GM23338 (cell line): Measurements from ENCODE around the gene CDC25B. TPM values are rescaled to one million over a fixed set of nuclear protein-coding genes. Genes with fewer than 3 reads are reported as not detected.
A peak's percentile ranks its signal among the peaks of the same experiment; 100 is the strongest.

Experiments
- ATAC-seq: fragments of 200-7000 bp; cut with Tn5 transposase; 3 replicates; pipeline ENCODE4 v1.9.1; 2020
- DNase-seq: peaks from one replicate; pipeline ENCODE4 v3.0.0-alpha.2; 2015; ENCODE audit warnings: low spot score
- H2AFZ ChIP-seq: fragments of 200-600 bp; sonication (generic); 2 replicates; pipeline ENCODE4 v1.8.0; 2016; ENCODE audit warnings: antibody characterized with exemption, mild to moderate bottlenecking, moderate library complexity
- H3F3A ChIP-seq: fragments of 200-600 bp; sonication (generic); replicated peaks from 2 replicates; pipeline ENCODE4 v1.8.0; 2017; ENCODE audit warnings: antibody characterized with exemption, mixed run types, low read depth
- H3K27ac ChIP-seq: fragments of 200-600 bp; sonication (generic); 2 replicates; pipeline ENCODE4 v1.6.1; 2016; ENCODE audit warnings: low read depth
- H3K27me3 ChIP-seq: fragments of 200-600 bp; sonication (generic); 2 replicates; pipeline ENCODE4 v1.8.0; 2016; ENCODE audit warnings: mild to moderate bottlenecking, mixed run types, moderate library complexity; ENCODE audit not compliant: insufficient read depth
- H3K36me3 ChIP-seq: fragments of 200-600 bp; sonication (generic); 2 replicates; pipeline ENCODE4 v1.8.0; 2016; ENCODE audit warnings: mild to moderate bottlenecking; ENCODE audit not compliant: insufficient read depth
- H3K4me1 ChIP-seq: fragments of 200-600 bp; sonication (generic); 2 replicates; pipeline ENCODE4 v1.8.0; 2016; ENCODE audit warnings: mild to moderate bottlenecking, moderate library complexity; ENCODE audit not compliant: insufficient read depth
- H3K4me2 ChIP-seq: fragments of 200-600 bp; sonication (generic); 2 replicates; pipeline ENCODE4 v1.7.1; 2017; ENCODE audit warnings: mixed run types
- H3K4me3 ChIP-seq: fragments of 200-600 bp; sonication (generic); 2 replicates; pipeline ENCODE4 v1.6.1; 2016; ENCODE audit warnings: mixed run types
- H3K79me2 ChIP-seq: fragments of 200-600 bp; sonication (generic); replicated peaks from 2 replicates; pipeline ENCODE4 v1.8.0; 2017; ENCODE audit warnings: mild to moderate bottlenecking; ENCODE audit not compliant: insufficient read depth
- H3K9me2 ChIP-seq: fragments of 200-600 bp; sonication (generic); 2 replicates; pipeline ENCODE4 v1.8.0; 2017; ENCODE audit not compliant: insufficient read depth
- H4K20me1 ChIP-seq: fragments of 200-600 bp; sonication (generic); replicated peaks from 2 replicates; pipeline ENCODE4 v1.8.0; 2017; ENCODE audit warnings: mild to moderate bottlenecking; ENCODE audit not compliant: insufficient read depth
- H3K27ac Mint-ChIP-seq: 2 replicates; pipeline ENCODE4 v1.8.0; 2020; ENCODE audit warnings: inconsistent platforms, mild to moderate bottlenecking, moderate library complexity, mixed read lengths
- H3K27me3 Mint-ChIP-seq: 3 replicates; pipeline ENCODE4 v1.8.0; 2022; ENCODE audit warnings: low read depth, mild to moderate bottlenecking, moderate library complexity, mixed read lengths, inconsistent platforms; ENCODE audit not compliant: insufficient read depth, poor library complexity
- H3K36me3 Mint-ChIP-seq: 3 replicates; pipeline ENCODE4 v1.8.0; 2021; ENCODE audit warnings: low read depth, mild to moderate bottlenecking, inconsistent platforms, moderate library complexity, mixed read lengths
- H3K4me1 Mint-ChIP-seq: 3 replicates; pipeline ENCODE4 v1.8.0; 2020; ENCODE audit warnings: mild to moderate bottlenecking, inconsistent platforms, mixed read lengths
- H3K4me3 Mint-ChIP-seq: 3 replicates; pipeline ENCODE4 v1.8.0; 2021; ENCODE audit warnings: moderate library complexity, mild to moderate bottlenecking, inconsistent platforms, mixed read lengths
- H3K9me3 Mint-ChIP-seq: 3 replicates; pipeline ENCODE4 v1.8.0; 2020; ENCODE audit warnings: moderate library complexity, mild to moderate bottlenecking, inconsistent platforms, mixed read lengths
- CREB1 ChIP-seq: fragments of 250-450 bp; sonication (Bioruptor Pico); IDR thresholded peaks from 2 replicates; pipeline ENCODE4 v1.5.0; 2020; ENCODE audit warnings: low read depth, mild to moderate bottlenecking, moderate library complexity
- EZH2phosphoT487 ChIP-seq: fragments of 200-600 bp; sonication (generic); IDR thresholded peaks from one replicate; pipeline ENCODE4 v1.8.1; 2018; ENCODE audit warnings: antibody characterized with exemption; ENCODE audit not compliant: unreplicated experiment
- POLR2AphosphoS5 ChIP-seq: IDR thresholded peaks from 2 replicates; pipeline ENCODE4 v1.6.1; 2016; ENCODE audit warnings: antibody characterized with exemption, low read depth
- ZNF114 ChIP-seq: fragments of 250-450 bp; sonication (Bioruptor Pico); IDR thresholded peaks from 2 replicates; pipeline ENCODE4 v1.5.0; 2020; ENCODE audit warnings: mild to moderate bottlenecking, moderate library complexity
- ZNF331 ChIP-seq: fragments of 250-450 bp; sonication (Bioruptor Pico); IDR thresholded peaks from 2 replicates; pipeline ENCODE4 v1.5.0; 2020; ENCODE audit warnings: low read depth, mild to moderate bottlenecking, moderate library complexity
- polyA plus RNA-seq: library from polyadenylated mRNA; unstranded; fragments of >200 nt; fragmentation: Nextera tagmentation; extraction: Ambion mirVana; gene quantifications from 2 replicates; pipeline ENCODE4 v1.2.1, GENCODE V29; 2016
- total RNA-seq: library from RNA; depleted of rRNA; stranded (reverse); fragments of >200 nt; shearing (Covaris generic); gene quantifications from 2 replicates; pipeline ENCODE4 v1.2.3, GENCODE V29; 2014
- TF ChIP-seq, protein P1 (sequence below): IDR thresholded peaks from one replicate; pipeline ENCODE4 v1.6.1; 2018; ENCODE audit warnings: antibody characterized with exemption; ENCODE audit not compliant: unreplicated experiment
- TF ChIP-seq, protein P2 (sequence below): IDR thresholded peaks from 2 replicates; pipeline ENCODE4 v1.6.1; 2016; ENCODE audit warnings: antibody characterized with exemption
- TF ChIP-seq, protein P3 (sequence below): fragments of 250-450 bp; sonication (Bioruptor Pico); IDR thresholded peaks from 2 replicates; pipeline ENCODE4 v1.5.0; 2020; ENCODE audit warnings: mild to moderate bottlenecking, moderate library complexity

Gene CDC25B
- total and polyA plus RNA-seq, 2 experiments from 2014 or later, result 10.5 to 33.0 TPM

DNA sequence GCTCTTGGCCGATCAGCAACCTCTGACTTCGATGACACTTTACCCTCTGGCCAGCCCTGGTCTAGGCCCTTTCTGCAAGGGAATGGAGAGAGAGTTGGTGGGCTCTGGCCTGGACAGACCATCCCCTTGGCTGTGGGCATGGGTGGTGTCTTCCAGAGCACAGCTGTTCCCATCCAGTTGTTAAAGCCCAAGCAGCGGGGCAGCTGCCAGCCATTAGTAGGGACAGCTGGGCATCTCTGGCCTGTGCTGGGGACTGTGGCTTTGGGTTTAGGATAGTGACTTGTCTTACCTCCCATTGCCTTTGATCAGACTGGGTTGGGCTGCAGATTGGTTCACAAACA, 2.8 kb downstream of the CDC25B start (continued):
- TF ChIP-seq, protein P1, sequence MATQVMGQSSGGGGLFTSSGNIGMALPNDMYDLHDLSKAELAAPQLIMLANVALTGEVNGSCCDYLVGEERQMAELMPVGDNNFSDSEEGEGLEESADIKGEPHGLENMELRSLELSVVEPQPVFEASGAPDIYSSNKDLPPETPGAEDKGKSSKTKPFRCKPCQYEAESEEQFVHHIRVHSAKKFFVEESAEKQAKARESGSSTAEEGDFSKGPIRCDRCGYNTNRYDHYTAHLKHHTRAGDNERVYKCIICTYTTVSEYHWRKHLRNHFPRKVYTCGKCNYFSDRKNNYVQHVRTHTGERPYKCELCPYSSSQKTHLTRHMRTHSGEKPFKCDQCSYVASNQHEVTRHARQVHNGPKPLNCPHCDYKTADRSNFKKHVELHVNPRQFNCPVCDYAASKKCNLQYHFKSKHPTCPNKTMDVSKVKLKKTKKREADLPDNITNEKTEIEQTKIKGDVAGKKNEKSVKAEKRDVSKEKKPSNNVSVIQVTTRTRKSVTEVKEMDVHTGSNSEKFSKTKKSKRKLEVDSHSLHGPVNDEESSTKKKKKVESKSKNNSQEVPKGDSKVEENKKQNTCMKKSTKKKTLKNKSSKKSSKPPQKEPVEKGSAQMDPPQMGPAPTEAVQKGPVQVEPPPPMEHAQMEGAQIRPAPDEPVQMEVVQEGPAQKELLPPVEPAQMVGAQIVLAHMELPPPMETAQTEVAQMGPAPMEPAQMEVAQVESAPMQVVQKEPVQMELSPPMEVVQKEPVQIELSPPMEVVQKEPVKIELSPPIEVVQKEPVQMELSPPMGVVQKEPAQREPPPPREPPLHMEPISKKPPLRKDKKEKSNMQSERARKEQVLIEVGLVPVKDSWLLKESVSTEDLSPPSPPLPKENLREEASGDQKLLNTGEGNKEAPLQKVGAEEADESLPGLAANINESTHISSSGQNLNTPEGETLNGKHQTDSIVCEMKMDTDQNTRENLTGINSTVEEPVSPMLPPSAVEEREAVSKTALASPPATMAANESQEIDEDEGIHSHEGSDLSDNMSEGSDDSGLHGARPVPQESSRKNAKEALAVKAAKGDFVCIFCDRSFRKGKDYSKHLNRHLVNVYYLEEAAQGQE, result no peak
- TF ChIP-seq CREB1 (CRISPR knock-in tag) (no peak), ZNF114 (CRISPR knock-in tag) (no peak), POLR2AphosphoS5 (no peak), EZH2phosphoT487 (no peak)
- TF ChIP-seq, protein P2, sequence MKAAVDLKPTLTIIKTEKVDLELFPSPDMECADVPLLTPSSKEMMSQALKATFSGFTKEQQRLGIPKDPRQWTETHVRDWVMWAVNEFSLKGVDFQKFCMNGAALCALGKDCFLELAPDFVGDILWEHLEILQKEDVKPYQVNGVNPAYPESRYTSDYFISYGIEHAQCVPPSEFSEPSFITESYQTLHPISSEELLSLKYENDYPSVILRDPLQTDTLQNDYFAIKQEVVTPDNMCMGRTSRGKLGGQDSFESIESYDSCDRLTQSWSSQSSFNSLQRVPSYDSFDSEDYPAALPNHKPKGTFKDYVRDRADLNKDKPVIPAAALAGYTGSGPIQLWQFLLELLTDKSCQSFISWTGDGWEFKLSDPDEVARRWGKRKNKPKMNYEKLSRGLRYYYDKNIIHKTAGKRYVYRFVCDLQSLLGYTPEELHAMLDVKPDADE, result no peak

DNA sequence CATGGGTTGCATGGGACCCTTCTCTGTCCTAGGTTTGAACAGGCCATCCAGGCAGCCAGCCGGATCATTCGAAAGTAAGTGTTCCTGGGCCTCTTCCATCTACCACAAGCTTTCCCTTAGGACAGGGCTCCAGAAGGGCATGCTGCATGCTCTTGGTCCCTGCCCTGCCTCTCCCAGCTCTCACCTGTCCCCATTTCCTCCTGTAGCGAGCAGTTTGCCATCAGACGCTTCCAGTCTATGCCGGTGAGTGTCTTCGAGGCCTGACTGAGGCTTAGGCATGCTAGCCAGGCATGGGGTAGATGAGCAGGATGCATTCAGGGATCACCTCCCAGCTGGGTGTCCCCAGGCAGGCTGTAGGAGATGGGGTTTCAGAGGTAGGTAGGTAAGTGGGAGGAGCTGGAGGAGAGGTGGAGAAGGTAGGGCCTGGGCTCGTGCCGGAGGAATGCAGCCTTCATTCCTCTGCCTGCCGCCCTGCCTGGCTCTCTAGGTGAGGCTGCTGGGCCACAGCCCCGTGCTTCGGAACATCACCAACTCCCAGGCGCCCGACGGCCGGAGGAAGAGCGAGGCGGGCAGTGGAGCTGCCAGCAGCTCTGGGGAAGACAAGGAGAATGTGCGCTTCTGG, 4.3 kb downstream of the CDC25B start:
- Mint-ChIP-seq H3K27ac (peak overlapping the region; percentile 86; the same call in 1 of the 2 replicates), H3K36me3 (peaks cover 49% of the 10 kb centered on the region), H3K27me3 (peaks cover 30% of the 10 kb centered on the region), H3K4me1 (peaks cover 47% of the 10 kb centered on the region), H3K4me3 (peak overlapping the region; percentile 56), H3K9me3 (no peaks in the 10 kb centered on the region)
- TF ChIP-seq ZNF331 (CRISPR knock-in tag) (no peak), CREB1 (CRISPR knock-in tag) (no peak), ZNF114 (CRISPR knock-in tag) (no peak)
- TF ChIP-seq, protein P1, result no peak
- TF ChIP-seq, protein P3, sequence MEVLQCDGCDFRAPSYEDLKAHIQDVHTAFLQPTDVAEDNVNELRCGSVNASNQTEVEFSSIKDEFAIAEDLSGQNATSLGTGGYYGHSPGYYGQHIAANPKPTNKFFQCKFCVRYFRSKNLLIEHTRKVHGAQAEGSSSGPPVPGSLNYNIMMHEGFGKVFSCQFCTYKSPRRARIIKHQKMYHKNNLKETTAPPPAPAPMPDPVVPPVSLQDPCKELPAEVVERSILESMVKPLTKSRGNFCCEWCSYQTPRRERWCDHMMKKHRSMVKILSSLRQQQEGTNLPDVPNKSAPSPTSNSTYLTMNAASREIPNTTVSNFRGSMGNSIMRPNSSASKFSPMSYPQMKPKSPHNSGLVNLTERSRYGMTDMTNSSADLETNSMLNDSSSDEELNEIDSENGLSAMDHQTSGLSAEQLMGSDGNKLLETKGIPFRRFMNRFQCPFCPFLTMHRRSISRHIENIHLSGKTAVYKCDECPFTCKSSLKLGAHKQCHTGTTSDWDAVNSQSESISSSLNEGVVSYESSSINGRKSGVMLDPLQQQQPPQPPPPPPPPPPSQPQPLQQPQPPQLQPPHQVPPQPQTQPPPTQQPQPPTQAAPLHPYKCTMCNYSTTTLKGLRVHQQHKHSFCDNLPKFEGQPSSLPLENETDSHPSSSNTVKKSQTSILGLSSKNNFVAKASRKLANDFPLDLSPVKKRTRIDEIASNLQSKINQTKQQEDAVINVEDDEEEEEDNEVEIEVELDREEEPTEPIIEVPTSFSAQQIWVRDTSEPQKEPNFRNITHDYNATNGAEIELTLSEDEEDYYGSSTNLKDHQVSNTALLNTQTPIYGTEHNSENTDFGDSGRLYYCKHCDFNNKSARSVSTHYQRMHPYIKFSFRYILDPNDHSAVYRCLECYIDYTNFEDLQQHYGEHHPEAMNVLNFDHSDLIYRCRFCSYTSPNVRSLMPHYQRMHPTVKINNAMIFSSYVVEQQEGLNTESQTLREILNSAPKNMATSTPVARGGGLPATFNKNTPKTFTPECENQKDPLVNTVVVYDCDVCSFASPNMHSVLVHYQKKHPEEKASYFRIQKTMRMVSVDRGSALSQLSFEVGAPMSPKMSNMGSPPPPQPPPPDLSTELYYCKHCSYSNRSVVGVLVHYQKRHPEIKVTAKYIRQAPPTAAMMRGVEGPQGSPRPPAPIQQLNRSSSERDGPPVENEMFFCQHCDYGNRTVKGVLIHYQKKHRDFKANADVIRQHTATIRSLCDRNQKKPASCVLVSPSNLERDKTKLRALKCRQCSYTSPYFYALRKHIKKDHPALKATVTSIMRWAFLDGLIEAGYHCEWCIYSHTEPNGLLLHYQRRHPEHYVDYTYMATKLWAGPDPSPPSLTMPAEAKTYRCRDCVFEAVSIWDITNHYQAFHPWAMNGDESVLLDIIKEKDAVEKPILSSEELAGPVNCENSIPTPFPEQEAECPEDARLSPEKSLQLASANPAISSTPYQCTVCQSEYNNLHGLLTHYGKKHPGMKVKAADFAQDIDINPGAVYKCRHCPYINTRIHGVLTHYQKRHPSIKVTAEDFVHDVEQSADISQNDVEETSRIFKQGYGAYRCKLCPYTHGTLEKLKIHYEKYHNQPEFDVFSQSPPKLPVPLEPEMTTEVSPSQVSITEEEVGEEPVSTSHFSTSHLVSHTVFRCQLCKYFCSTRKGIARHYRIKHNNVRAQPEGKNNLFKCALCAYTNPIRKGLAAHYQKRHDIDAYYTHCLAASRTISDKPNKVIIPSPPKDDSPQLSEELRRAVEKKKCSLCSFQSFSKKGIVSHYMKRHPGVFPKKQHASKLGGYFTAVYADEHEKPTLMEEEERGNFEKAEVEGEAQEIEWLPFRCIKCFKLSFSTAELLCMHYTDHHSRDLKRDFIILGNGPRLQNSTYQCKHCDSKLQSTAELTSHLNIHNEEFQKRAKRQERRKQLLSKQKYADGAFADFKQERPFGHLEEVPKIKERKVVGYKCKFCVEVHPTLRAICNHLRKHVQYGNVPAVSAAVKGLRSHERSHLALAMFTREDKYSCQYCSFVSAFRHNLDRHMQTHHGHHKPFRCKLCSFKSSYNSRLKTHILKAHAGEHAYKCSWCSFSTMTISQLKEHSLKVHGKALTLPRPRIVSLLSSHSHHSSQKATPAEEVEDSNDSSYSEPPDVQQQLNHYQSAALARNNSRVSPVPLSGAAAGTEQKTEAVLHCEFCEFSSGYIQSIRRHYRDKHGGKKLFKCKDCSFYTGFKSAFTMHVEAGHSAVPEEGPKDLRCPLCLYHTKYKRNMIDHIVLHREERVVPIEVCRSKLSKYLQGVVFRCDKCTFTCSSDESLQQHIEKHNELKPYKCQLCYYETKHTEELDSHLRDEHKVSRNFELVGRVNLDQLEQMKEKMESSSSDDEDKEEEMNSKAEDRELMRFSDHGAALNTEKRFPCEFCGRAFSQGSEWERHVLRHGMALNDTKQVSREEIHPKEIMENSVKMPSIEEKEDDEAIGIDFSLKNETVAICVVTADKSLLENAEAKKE (CRISPR knock-in tag), result no peak
- Histone ChIP-seq H3K36me3 (no peaks in the 10 kb centered on the region), H3K4me1 (peaks cover 43% of the 10 kb centered on the region), H3F3A (peaks cover 11% of the 10 kb centered on the region; the same call in 1 of the 2 replicates), H3K4me2 (peak overlapping the region; percentile 70), H4K20me1 (no peaks in the 10 kb centered on the region; the same call in 1 of the 2 replicates), H3K4me3 (peak overlapping the region; percentile 44; the same call in 1 of the 2 replicates), H3K9me2 (no peaks in the 10 kb centered on the region), H3K27me3 (no peaks in the 10 kb centered on the region), H3K79me2 (no peaks in the 10 kb centered on the region), H3K27ac (peak overlapping the region; percentile 78; the same call in 1 of the 2 replicates), H2AFZ (no peak overlapping the region)
- ATAC-seq (peak; percentile 58), DNase-seq (peak; percentile 77)
